ENCODE results near the gene MAPK1. TPM values are rescaled to one million over a fixed set of nuclear protein-coding genes. Genes with fewer than 3 reads are reported as not detected.
"Not testable (repeated sequence)": the region's sequence is repeated elsewhere in the genome, so short reads cannot be mapped to it uniquely, and the experiment has no call there.

Gene MAPK1
- total RNA-seq, 2 experiments from 2014 or later: 39.4 to 44.0 TPM

DNA sequence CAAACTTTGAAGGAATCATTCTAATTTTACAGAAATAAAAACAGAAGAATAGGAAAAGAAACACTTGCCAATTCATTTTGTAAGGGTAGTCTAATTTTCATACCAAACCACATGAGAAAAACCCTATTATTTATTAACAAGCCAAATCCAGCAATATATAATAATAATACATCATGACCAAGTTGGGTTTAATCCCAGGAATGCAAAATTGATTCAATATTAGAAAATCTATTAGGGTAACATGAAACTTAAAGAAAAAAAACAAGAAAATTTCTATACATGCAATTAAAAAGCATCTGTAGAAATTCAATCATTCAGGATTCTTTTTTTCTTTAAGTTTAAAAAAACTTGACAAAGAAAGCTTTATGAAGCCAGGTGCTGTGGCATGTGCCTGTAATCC is 16.8 kb downstream of the MAPK1 start:
- no peaks in the 10 kb centered on the region for H3K9me3 ChIP-seq (ENCODE audit: control insufficient read depth in 1 of 2, insufficient read depth in 1 of 2, low read length in 2 of 2)
- TF ChIP-seq, protein P1, sequence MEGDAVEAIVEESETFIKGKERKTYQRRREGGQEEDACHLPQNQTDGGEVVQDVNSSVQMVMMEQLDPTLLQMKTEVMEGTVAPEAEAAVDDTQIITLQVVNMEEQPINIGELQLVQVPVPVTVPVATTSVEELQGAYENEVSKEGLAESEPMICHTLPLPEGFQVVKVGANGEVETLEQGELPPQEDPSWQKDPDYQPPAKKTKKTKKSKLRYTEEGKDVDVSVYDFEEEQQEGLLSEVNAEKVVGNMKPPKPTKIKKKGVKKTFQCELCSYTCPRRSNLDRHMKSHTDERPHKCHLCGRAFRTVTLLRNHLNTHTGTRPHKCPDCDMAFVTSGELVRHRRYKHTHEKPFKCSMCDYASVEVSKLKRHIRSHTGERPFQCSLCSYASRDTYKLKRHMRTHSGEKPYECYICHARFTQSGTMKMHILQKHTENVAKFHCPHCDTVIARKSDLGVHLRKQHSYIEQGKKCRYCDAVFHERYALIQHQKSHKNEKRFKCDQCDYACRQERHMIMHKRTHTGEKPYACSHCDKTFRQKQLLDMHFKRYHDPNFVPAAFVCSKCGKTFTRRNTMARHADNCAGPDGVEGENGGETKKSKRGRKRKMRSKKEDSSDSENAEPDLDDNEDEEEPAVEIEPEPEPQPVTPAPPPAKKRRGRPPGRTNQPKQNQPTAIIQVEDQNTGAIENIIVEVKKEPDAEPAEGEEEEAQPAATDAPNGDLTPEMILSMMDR (IDR thresholded peaks at IDR 0.05): no peak
- Mint-ChIP-seq H3K9me3 (no peaks in the 10 kb centered on the region), H3K27ac (no peak overlapping the region), H3K4me3 (no peak overlapping the region), H3K36me3 (ENCODE audit: low read depth) (peaks cover 26% of the 10 kb centered on the region), H3K4me1 (ENCODE audit: low read depth) (peaks cover 84% of the 10 kb centered on the region), H3K27me3 (no peaks in the 10 kb centered on the region)
- H3K36me3 ChIP-seq (ENCODE audit: insufficient read depth, low read length): no peaks in the 10 kb centered on the region
- H3K4me3 ChIP-seq (ENCODE audit: low read length): no peak overlapping the region
- intact Hi-C loops (cut with DNase I, micrococcal nuclease): no loop called here
- H3K27me3 ChIP-seq (ENCODE audit: control insufficient read depth in 1 of 2, insufficient read depth in 2 of 2, low read length in 2 of 2): no peaks in the 10 kb centered on the region
- H3K27ac ChIP-seq (ENCODE audit: low read depth in 1 of 2, low read length in 2 of 2): no peak overlapping the region
- H3K4me1 ChIP-seq (ENCODE audit: insufficient read depth, low read length): peaks cover 14% of the 10 kb centered on the region
- no peak for DNase-seq
- POLR2A ChIA-PET: no interaction called here
- ATAC-seq (ENCODE audit: poor library complexity): no peak
- CTCF ChIA-PET: interaction anchor here (1.3 kb wide), 1 partner anchor 26 kb away, joined by 3 read pairs; no protein-coding TSS in a partner anchor

DNA sequence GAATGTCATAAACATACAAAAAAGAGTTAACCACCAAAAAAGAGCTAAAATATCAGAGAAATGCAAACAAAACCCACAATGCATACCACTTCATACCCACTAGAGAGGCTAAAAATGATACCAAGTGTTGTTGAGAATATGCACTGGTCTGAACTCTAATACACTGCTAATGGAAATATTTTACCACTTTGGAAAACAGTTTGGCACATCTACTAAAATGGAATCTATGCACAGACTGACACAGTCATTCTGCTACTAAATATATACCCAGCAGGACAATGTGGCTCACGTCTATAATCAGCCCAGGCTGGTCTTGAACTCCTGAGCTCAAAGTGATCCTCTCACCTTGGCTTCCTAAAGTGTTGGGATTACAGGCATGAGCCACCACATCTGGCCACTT is 18.0 kb downstream of the MAPK1 start:
- Mint-ChIP-seq H3K27me3 (no peaks in the 10 kb centered on the region), H3K9me3 (no peaks in the 10 kb centered on the region), H3K36me3 (ENCODE audit: low read depth) (peaks cover 29% of the 10 kb centered on the region), H3K27ac (no peak overlapping the region), H3K4me1 (ENCODE audit: low read depth) (peaks cover 80% of the 10 kb centered on the region), H3K4me3 (no peak overlapping the region)
- TF ChIP-seq, protein P1 (IDR thresholded peaks at IDR 0.05): no peak
- no peak for ATAC-seq (ENCODE audit: poor library complexity)
- CTCF ChIA-PET: interaction anchor here (1.3 to 1.8 kb wide), 3 partner anchors 11 to 24 kb away, joined by 3 to 5 read pairs (median 4); no protein-coding TSS in a partner anchor
- intact Hi-C loops (cut with DNase I, micrococcal nuclease): no loop called here
- DNase-seq: no peak
- Histone ChIP-seq H3K36me3 (ENCODE audit: insufficient read depth, low read length) (peaks cover 2% of the 10 kb centered on the region), H3K9me3 (ENCODE audit: control insufficient read depth in 1 of 2, insufficient read depth in 1 of 2, low read length in 2 of 2) (no peaks in the 10 kb centered on the region), H3K27ac (ENCODE audit: low read depth in 1 of 2, low read length in 2 of 2) (no peak overlapping the region), H3K4me1 (ENCODE audit: insufficient read depth, low read length) (peaks cover 13% of the 10 kb centered on the region), H3K4me3 (ENCODE audit: low read length) (no peak overlapping the region), H3K27me3 (ENCODE audit: control insufficient read depth in 1 of 2, insufficient read depth in 2 of 2, low read length in 2 of 2) (no peaks in the 10 kb centered on the region)
- POLR2A ChIA-PET: interaction anchor here (1.3 kb wide), 1 partner anchor 11 kb away, joined by 4 read pairs; no protein-coding TSS in a partner anchor

DNA sequence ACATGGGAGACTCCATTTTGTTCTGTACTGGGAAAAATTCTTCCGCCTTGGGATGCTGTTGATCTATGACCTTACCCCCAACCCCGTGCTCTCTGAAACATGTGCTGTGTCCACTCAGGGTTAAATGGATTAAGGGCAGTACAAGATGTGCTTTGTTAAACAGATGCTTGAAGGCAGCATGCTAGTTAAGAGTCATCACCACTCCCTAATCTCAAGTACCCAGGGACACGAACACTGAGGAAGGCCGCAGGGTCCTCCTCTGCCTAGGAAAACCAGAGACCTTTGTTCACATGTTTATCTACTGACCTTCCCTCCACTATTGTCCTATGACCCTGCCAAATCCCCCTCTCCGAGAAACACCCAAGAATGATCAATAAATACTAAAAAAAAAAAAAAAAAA is 19.4 kb downstream of the MAPK1 start:
- H3K27me3 ChIP-seq (ENCODE audit: control insufficient read depth in 1 of 2, insufficient read depth in 2 of 2, low read length in 2 of 2); ATAC-seq (ENCODE audit: poor library complexity); H3K36me3 ChIP-seq (ENCODE audit: insufficient read depth, low read length); H3K4me3 ChIP-seq (ENCODE audit: low read length); H3K27me3 Mint-ChIP-seq; H3K9me3 ChIP-seq (ENCODE audit: control insufficient read depth in 1 of 2, insufficient read depth in 1 of 2, low read length in 2 of 2); H3K27ac ChIP-seq (ENCODE audit: low read depth in 1 of 2, low read length in 2 of 2); DNase-seq; H3K27ac Mint-ChIP-seq; intact Hi-C loops (cut with DNase I, micrococcal nuclease); CTCF ChIA-PET; H3K4me3 Mint-ChIP-seq; H3K9me3 Mint-ChIP-seq: not testable (repeated sequence)
- POLR2A ChIA-PET: interaction anchor here (1.3 kb wide), 1 partner anchor 12 kb away, joined by 4 read pairs; no protein-coding TSS in a partner anchor
- Mint-ChIP-seq H3K36me3 (ENCODE audit: low read depth) (peaks cover 27% of the 10 kb centered on the region), H3K4me1 (ENCODE audit: low read depth) (peaks cover 81% of the 10 kb centered on the region)
- peaks cover 11% of the 10 kb centered on the region for H3K4me1 ChIP-seq (ENCODE audit: insufficient read depth, low read length)
